PFSK-1 (cell line): Measurements from ENCODE around the gene TCP11L2.

Experiments
- FOXP2 ChIP-seq: optimal IDR thresholded peaks from 2 replicates; pipeline ENCODE3; 2011; ENCODE audit warnings: borderline replicate concordance, control low read depth, inconsistent platforms; ENCODE audit not compliant: insufficient read depth; ENCODE audit errors: extremely low read length, extremely low read depth
- POLR2AphosphoS5 ChIP-seq: IDR thresholded peaks from 2 replicates; pipeline ENCODE4 v1.6.1; 2012; ENCODE audit warnings: low read depth, mild to moderate bottlenecking, control low read depth, low read length, moderate library complexity
- REST ChIP-seq, 2 experiments: IDR thresholded peaks; 2 replicates each; pipeline versions ENCODE4 v1.6.1 to v1.8.0; 2011 to 2012; ENCODE audit warnings: low read depth in 2 of 2, low read length in 2 of 2, control low read depth in 1 of 2, inconsistent platforms in 1 of 2, mild to moderate bottlenecking in 1 of 2, moderate library complexity in 1 of 2; ENCODE audit not compliant: insufficient read depth in 1 of 2
- SIN3A ChIP-seq: IDR thresholded peaks from 2 replicates; pipeline ENCODE4 v1.6.1; 2012; ENCODE audit warnings: mild to moderate bottlenecking, low read length, moderate library complexity, borderline replicate concordance; ENCODE audit not compliant: insufficient read depth
- TAF1 ChIP-seq: IDR thresholded peaks from 2 replicates; pipeline ENCODE4 v1.6.1; 2012; ENCODE audit warnings: low read length, control low read depth, borderline replicate concordance; ENCODE audit not compliant: insufficient read depth

- TF ChIP-seq POLR2AphosphoS5 (no peak), TAF1 (no peak), REST (IDR thresholded peaks at IDR 0.05; ENCODE audit: insufficient read depth in 1 of 2, low read depth in 2 of 2, low read length in 2 of 2) (no peak), SIN3A (no peak), FOXP2 (no peak)
Observed at GRCh38 chr12:106300761-106301160, 1.8 kb upstream of the TCP11L2 start.
